ENCODE results near the gene KCNK16.

The KCNK16 gene

GRCh38 chr6:39341937-39342336, 19.4 kb upstream of the KCNK16 start:
- no peak for DNase-seq (ENCODE audit: low spot score)

- no peak for DNase-seq (ENCODE audit: low spot score)
Measured at GRCh38 chr6:39341352-39341751, 18.9 kb upstream of the KCNK16 start.

GRCh38 chr6:39339868-39340550, 17.5 kb upstream of the KCNK16 start:
- DNase-seq (ENCODE audit: low spot score) = no peak

- DNase-seq (ENCODE audit: low spot score) = no peak
Measured at GRCh38 chr6:39339096-39339867, 16.8 kb upstream of the KCNK16 start.

GRCh38 chr6:39338397-39338796, 15.9 kb upstream of the KCNK16 start:
- DNase-seq (ENCODE audit: low spot score) = no peak

- no peak for DNase-seq (ENCODE audit: low spot score)
Measured at GRCh38 chr6:39335780-39336545, 13.5 kb upstream of the KCNK16 start.

- DNase-seq (ENCODE audit: low spot score) = no peak
Measured at GRCh38 chr6:39333644-39334438, 11.3 kb upstream of the KCNK16 start.

- DNase-seq (ENCODE audit: low spot score) = no peak
Measured at GRCh38 chr6:39330476-39330875, 8.0 kb upstream of the KCNK16 start.

- DNase-seq (ENCODE audit: low spot score) = peak; percentile 3
Measured at GRCh38 chr6:39330057-39330456, 7.6 kb upstream of the KCNK16 start.

- DNase-seq (ENCODE audit: low spot score) = no peak
Measured at GRCh38 chr6:39328066-39328465, 5.6 kb upstream of the KCNK16 start.

GRCh38 chr6:39327507-39327906, 5.0 kb upstream of the KCNK16 start:
- no peak for DNase-seq (ENCODE audit: low spot score)

- DNase-seq (ENCODE audit: low spot score) = no peak
Measured at GRCh38 chr6:39321761-39322160, 741 bp downstream of the KCNK16 start.

GRCh38 chr6:39320363-39320984, 2.0 kb downstream of the KCNK16 start:
- DNase-seq (ENCODE audit: low spot score) = no peak

GRCh38 chr6:39319621-39320362, 2.7 kb downstream of the KCNK16 start:
- DNase-seq (ENCODE audit: low spot score) = no peak

GRCh38 chr6:39317256-39317655, 5.2 kb downstream of the KCNK16 start:
- DNase-seq (ENCODE audit: low spot score) = no peak

GRCh38 chr6:39314273-39314795, 8.2 kb downstream of the KCNK16 start, which contains the start of gene KCNK17:
Gene KCNK17 (minus strand): TSS chr6:39314419. CDS start chr6:39314320, 99 bp downstream.
- DNase-seq (ENCODE audit: low spot score) = no peak

- no peak for DNase-seq (ENCODE audit: low spot score)
Measured at GRCh38 chr6:39313526-39314272, 8.8 kb downstream of the KCNK16 start.

GRCh38 chr6:39312912-39313525, 9.5 kb downstream of the KCNK16 start:
- no peak for DNase-seq (ENCODE audit: low spot score)

- DNase-seq (ENCODE audit: low spot score) = no peak
Measured at GRCh38 chr6:39310542-39310941, 12.0 kb downstream of the KCNK16 start.
